Measurements from ENCODE around the gene DGKI. TPM values are rescaled to one million over a fixed set of nuclear protein-coding genes. Genes with fewer than 3 reads are reported as not detected.

Gene DGKI
- total and polyA plus RNA-seq, 9 of the 15 experiments (the other 6 are each of a cell fraction or from before 2014, with no cell fraction given): 0.11 to 0.54 (median 0.15) TPM; not detected in 5

DNA sequence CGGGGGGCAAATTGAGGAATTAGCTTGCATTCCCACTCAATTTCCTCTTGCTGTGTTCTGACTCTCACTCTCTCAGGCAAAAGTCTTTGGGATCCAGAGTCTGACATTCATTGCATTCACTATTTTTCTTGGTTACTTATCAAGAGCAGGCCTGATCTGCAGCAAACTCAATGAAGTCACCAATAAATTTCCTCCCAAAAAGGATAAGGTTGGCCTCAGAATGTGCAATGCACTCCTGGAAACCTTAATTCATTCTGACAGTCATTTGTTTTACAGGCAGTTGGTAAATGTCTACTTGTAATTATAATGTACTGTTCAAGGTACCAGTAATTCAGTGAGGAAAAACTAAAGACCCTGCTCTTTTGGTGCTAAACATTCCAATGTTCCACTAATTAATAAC lies 6.3 kb upstream of the DGKI start:
- Histone ChIP-seq H2AFZ (ENCODE audit: low read depth, low read length) (no peak overlapping the region), H3K4me1 (replicated peaks in 1 of 2; ENCODE audit: control insufficient read depth in 2 of 2, insufficient read depth in 2 of 2, low read length in 2 of 2) (no peaks in the 10 kb centered on the region), H3K9ac (ENCODE audit: insufficient read depth in 1 of 2, low read depth in 2 of 2, low read length in 2 of 2) (no peak overlapping the region), H3K79me2 (ENCODE audit: control insufficient read depth, insufficient read depth, low read length) (no peaks in the 10 kb centered on the region), H3K4me2 (ENCODE audit: insufficient read depth, low read length) (no peak overlapping the region), H3K9me3 (replicated peaks; ENCODE audit: control insufficient read depth, insufficient read depth, low read depth, low read length) (no peaks in the 10 kb centered on the region), H3K27ac (ENCODE audit: extremely low read depth, low read depth, low read length) (no peak overlapping the region), H3K4me3 (no peak overlapping the region), H3K9me1 (ENCODE audit: control insufficient read depth, insufficient read depth, low read length) (no peaks in the 10 kb centered on the region), H4K20me1 (replicated peaks; ENCODE audit: control insufficient read depth, insufficient read depth, low read length) (no peaks in the 10 kb centered on the region), H3K36me3 (ENCODE audit: control insufficient read depth, insufficient read depth, low read length) (no peaks in the 10 kb centered on the region), H3K27me3 (ENCODE audit: control insufficient read depth in 2 of 2, insufficient read depth in 2 of 2, low read length in 2 of 2) (peaks cover 8 to 9% of the 10 kb centered on the region in 2 experiments; a peak in 3 of 5 replicates)
- 27% methylated on average over 1 of the region's 1 CpG for WGBS (ENCODE audit: insufficient coverage, low coverage, missing lambda C conversion rate)
- no peak for ATAC-seq
- BruUV-seq (replicated peaks): no TSS peak
- ChIA-PET CTCF (ENCODE audit: low intra/inter-chr PET ratio) (no interaction called here), POLR2A (interaction anchor here (0.7 to 1.5 kb wide), 2 partner anchors 9 to 26 kb away, joined by 3 to 4 read pairs; no protein-coding TSS in a partner anchor)
- TF ChIP-seq NR4A1 (CRISPR knock-in tag; IDR thresholded peaks at IDR 0.05) (no peak), NR4A1 (tag; IDR thresholded peaks at IDR 0.05) (no peak), EZH2 (IDR thresholded peaks at IDR 0.05; ENCODE audit: borderline replicate concordance, low read depth, low read length) (no peak), RBM39 (optimal IDR thresholded peaks at IDR 0.05; ENCODE audit: low read depth, low read length) (no peak), ARID2 (IDR thresholded peaks at IDR 0.05) (no peak), ZBTB2 (IDR thresholded peaks at IDR 0.05) (no peak), SP1 (CRISPR knock-in tag; IDR thresholded peaks at IDR 0.05) (no peak), KAT2B (IDR thresholded peaks at IDR 0.05; ENCODE audit: low read depth, low read length) (no peak), FOXJ3 (CRISPR knock-in tag; IDR thresholded peaks at IDR 0.05) (no peak), BCL6 (CRISPR knock-in tag; IDR thresholded peaks at IDR 0.05) (no peak), ZNF3 (CRISPR knock-in tag; IDR thresholded peaks at IDR 0.05) (no peak), TCF7L2 (IDR thresholded peaks at IDR 0.05; ENCODE audit: low read depth, low read length) (no peak), BRCA1 (IDR thresholded peaks at IDR 0.05) (no peak), BRCA1 (CRISPR knock-in tag; IDR thresholded peaks at IDR 0.05) (no peak), PML (IDR thresholded peaks at IDR 0.05; ENCODE audit: low read length) (no peak), ELF2 (CRISPR knock-in tag; IDR thresholded peaks at IDR 0.05) (no peak), ETV1 (tag; conservative IDR thresholded peaks at IDR 0.05; ENCODE audit: low read depth) (no peak), EWSR1 (IDR thresholded peaks at IDR 0.05; ENCODE audit: borderline replicate concordance, low read depth, partially characterized antibody) (no peak)
- TF ChIP-seq, protein P1, sequence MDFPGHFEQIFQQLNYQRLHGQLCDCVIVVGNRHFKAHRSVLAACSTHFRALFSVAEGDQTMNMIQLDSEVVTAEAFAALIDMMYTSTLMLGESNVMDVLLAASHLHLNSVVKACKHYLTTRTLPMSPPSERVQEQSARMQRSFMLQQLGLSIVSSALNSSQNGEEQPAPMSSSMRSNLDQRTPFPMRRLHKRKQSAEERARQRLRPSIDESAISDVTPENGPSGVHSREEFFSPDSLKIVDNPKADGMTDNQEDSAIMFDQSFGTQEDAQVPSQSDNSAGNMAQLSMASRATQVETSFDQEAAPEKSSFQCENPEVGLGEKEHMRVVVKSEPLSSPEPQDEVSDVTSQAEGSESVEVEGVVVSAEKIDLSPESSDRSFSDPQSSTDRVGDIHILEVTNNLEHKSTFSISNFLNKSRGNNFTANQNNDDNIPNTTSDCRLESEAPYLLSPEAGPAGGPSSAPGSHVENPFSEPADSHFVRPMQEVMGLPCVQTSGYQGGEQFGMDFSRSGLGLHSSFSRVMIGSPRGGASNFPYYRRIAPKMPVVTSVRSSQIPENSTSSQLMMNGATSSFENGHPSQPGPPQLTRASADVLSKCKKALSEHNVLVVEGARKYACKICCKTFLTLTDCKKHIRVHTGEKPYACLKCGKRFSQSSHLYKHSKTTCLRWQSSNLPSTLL (IDR thresholded peaks at IDR 0.05): no peak
- in situ Hi-C loops (cut with MboI) (no loop called here), intact Hi-C loops (cut with micrococcal nuclease) (no loop called here)
- no peak for DNase-seq (ENCODE audit: extremely low read depth in 1 of 4, low spot score in 3 of 4)
- no peak for FAIRE-seq
